HCT116 (cell line): ENCODE data around the gene NECTIN4. TPM values are rescaled to one million over a fixed set of nuclear protein-coding genes. Genes with fewer than 3 reads are reported as not detected.

Experiments used
- ATAC-seq: fragments of 200-7000 bp; cut with Tn5 transposase; 2 replicates; pipeline ENCODE4 v1.9.1; 2020; ENCODE audit warnings: mild to moderate bottlenecking, moderate library complexity
- BruUV-seq: library from RNA; stranded (reverse); fragments of 400-500 nt; replicated peaks from 2 replicates; lab custom pipeline; 2021; lab: Mats Ljungman, UMichigan
- CTCF ChIA-PET: fragments of 300-600 bp; sonication (Branson Sonifier 250); formaldehyde crosslinking; loops from one replicate; lab custom pipeline; 2021; ENCODE audit warnings: antibody characterized with exemption; lab: Charles Lee
- POLR2A ChIA-PET: fragments of 300-600, 350-600 bp; sonication (Branson Sonifier 250); formaldehyde crosslinking; loops from one replicate; lab custom pipeline; 2021; ENCODE audit warnings: antibody characterized with exemption; lab: Charles Lee
- RAD21 ChIA-PET, 2 experiments: fragments of 300-600 bp; sonication (Branson Sonifier 250); formaldehyde crosslinking; loops; one replicate each; lab custom pipeline; 2023; ENCODE audit warnings: low total read pairs in 2 of 2; ENCODE audit not compliant: uncharacterized antibody in 2 of 2, unreplicated experiment in 2 of 2, low non-redundant PET in 1 of 2; lab: Charles Lee
- DNase-seq: peaks from one replicate; pipeline ENCODE4 v3.0.0-alpha.2; 2010; ENCODE audit warnings: low read depth, low spot score
- H2AFZ ChIP-seq: fragments of 200-600 bp; shearing (Covaris generic), sonication (generic); 2 replicates; pipeline ENCODE4 v1.6.1; 2017; ENCODE audit warnings: low read depth, mixed run types, mixed read lengths, antibody characterized with exemption, low read length; ENCODE audit not compliant: poor library complexity, severe bottlenecking
- H3K27ac ChIP-seq: 2 replicates; pipeline ENCODE4 v1.5.1; 2012; ENCODE audit warnings: low read depth, low read length
- H3K27me3 ChIP-seq: fragments of 200-600 bp; sonication (generic); 2 replicates; pipeline ENCODE4 v1.6.1; 2016; ENCODE audit warnings: mixed run types, low read length, mixed read lengths; ENCODE audit not compliant: insufficient read depth
- H3K36me3 ChIP-seq, 2 experiments: fragments of 200-500 bp in 1 of 2; fragments of 200-600 bp in 1 of 2; sonication (Bioruptor generic) in 1 of 2; sonication (generic) in 1 of 2; 2 replicates each; pipeline versions ENCODE4 v1.5.1 to v1.6.1; 2014 to 2016; ENCODE audit warnings: low read length in 2 of 2, inconsistent platforms in 1 of 2, mixed read lengths in 1 of 2, mixed run types in 1 of 2; ENCODE audit not compliant: insufficient read depth in 2 of 2, control insufficient read depth in 1 of 2
- H3K4me1 ChIP-seq, 2 experiments: fragments of 200-600 bp in 1 of 2; sonication (generic) in 1 of 2; 2 replicates each; pipeline versions ENCODE4 v1.5.1 to v1.6.1; 2012 to 2017; ENCODE audit warnings: low read length in 2 of 2, inconsistent platforms in 1 of 2, mild to moderate bottlenecking in 1 of 2, mixed read lengths in 1 of 2, mixed run types in 1 of 2, moderate library complexity in 1 of 2; ENCODE audit not compliant: insufficient read depth in 2 of 2, control insufficient read depth in 1 of 2
- H3K4me2 ChIP-seq: fragments of 200-600 bp; sonication (generic); 2 replicates; pipeline ENCODE4 v1.6.1; 2017; ENCODE audit warnings: mixed run types, low read length, mixed read lengths
- H3K4me3 ChIP-seq, 2 experiments: fragments of 200-600 bp in 1 of 2; sonication (generic) in 1 of 2; replicated peaks in 1 of 2; 2 replicates each; pipeline ENCODE4 v1.5.1; 2011 to 2016; ENCODE audit warnings: low read length in 2 of 2, control low read depth in 1 of 2, low read depth in 1 of 2, mild to moderate bottlenecking in 1 of 2, mixed read lengths in 1 of 2, mixed run types in 1 of 2
- H3K79me2 ChIP-seq: fragments of 200-600 bp; sonication (generic); 2 replicates; pipeline ENCODE4 v1.6.1; 2017; ENCODE audit warnings: mild to moderate bottlenecking, mixed run types, low read length, moderate library complexity, mixed read lengths; ENCODE audit not compliant: insufficient read depth
- H3K9ac ChIP-seq: fragments of 200-600 bp; sonication (generic); 2 replicates; pipeline ENCODE4 v1.6.1; 2016; ENCODE audit warnings: low read length, mixed read lengths
- H3K9me2 ChIP-seq: fragments of 200-600 bp; sonication (generic), shearing (Covaris generic); 2 replicates; pipeline ENCODE4 v1.6.1; 2017; ENCODE audit warnings: mixed run types, mild to moderate bottlenecking, moderate library complexity; ENCODE audit not compliant: insufficient read depth
- H3K9me3 ChIP-seq, 2 experiments: fragments of 200-500 bp in 1 of 2; fragments of 200-600 bp in 1 of 2; sonication (Bioruptor generic) in 1 of 2; sonication (generic) in 1 of 2; 2 replicates each; pipeline ENCODE4 v1.6.1; 2014 to 2017; ENCODE audit warnings: low read length in 2 of 2, mixed read lengths in 2 of 2, inconsistent platforms in 1 of 2, low read depth in 1 of 2, mild to moderate bottlenecking in 1 of 2, mixed run types in 1 of 2, moderate library complexity in 1 of 2; ENCODE audit not compliant: control insufficient read depth in 1 of 2, insufficient read depth in 1 of 2
- H4K20me1 ChIP-seq: fragments of 200-600 bp; sonication (generic), shearing (Covaris generic); 2 replicates; pipeline ENCODE4 v1.6.1; 2017; ENCODE audit warnings: mixed run types, mild to moderate bottlenecking, moderate library complexity; ENCODE audit not compliant: insufficient read depth
- ATF3 ChIP-seq: IDR thresholded peaks from 2 replicates; pipeline ENCODE4 v1.6.1; 2012
- CEBPB ChIP-seq: IDR thresholded peaks from 2 replicates; pipeline ENCODE4 v1.6.1; 2012; ENCODE audit warnings: low read depth
- EGR1 ChIP-seq: IDR thresholded peaks from 2 replicates; pipeline ENCODE4 v1.6.1; 2012; ENCODE audit warnings: low read depth
- ELF1 ChIP-seq: IDR thresholded peaks from 2 replicates; pipeline ENCODE4 v1.6.1; 2012; ENCODE audit warnings: low read depth, borderline replicate concordance
- EZH2phosphoT487 ChIP-seq: fragments of 200-600 bp; IDR thresholded peaks from 2 replicates; pipeline ENCODE4 v1.6.1; 2018; ENCODE audit warnings: antibody characterized with exemption, borderline replicate concordance
- FOSL1 ChIP-seq: IDR thresholded peaks from 2 replicates; pipeline ENCODE4 v1.6.1; 2012; ENCODE audit warnings: low read depth
- REST ChIP-seq: IDR thresholded peaks from 2 replicates; pipeline ENCODE4 v1.6.1; 2012; ENCODE audit warnings: low read depth
- SIN3A ChIP-seq: IDR thresholded peaks from 2 replicates; pipeline ENCODE4 v1.6.1; 2012; ENCODE audit warnings: low read depth
- SP1 ChIP-seq: IDR thresholded peaks from 2 replicates; pipeline ENCODE4 v1.6.1; 2012; ENCODE audit warnings: low read depth
- SRF ChIP-seq: IDR thresholded peaks from 2 replicates; pipeline ENCODE4 v1.6.1; 2012; ENCODE audit warnings: low read depth
- ZBTB33 ChIP-seq: IDR thresholded peaks from 2 replicates; pipeline ENCODE4 v1.6.1; 2011; ENCODE audit warnings: mild to moderate bottlenecking, low read length, moderate library complexity; ENCODE audit not compliant: insufficient replicate concordance; ENCODE audit errors: extremely low read depth
- intact Hi-C: fragments of 100-400 bp; cut with micrococcal nuclease; formaldehyde crosslinking; loops from 2 replicates; pipeline ENCODE4 v1.10.0; 2022
- total RNA-seq: library from RNA; stranded (reverse); gene quantifications from one replicate; pipeline ENCODE4 v1.2.1, GENCODE V29; 2021; ENCODE audit not compliant: unreplicated experiment

NECTIN4 gene
- total RNA-seq, 1 experiment from 2014 or later: 3.3 TPM

- ATAC-seq: no peak
- Histone ChIP-seq H4K20me1 (peaks cover 16% of the 10 kb centered on the region; the same call in 1 of the 2 replicates), H3K9me3 (no peaks in the 10 kb centered on the region), H3K36me3 (peaks cover 2 to 21% of the 10 kb centered on the region in 2 experiments; a peak in 1 of 4 replicates), H3K9me2 (no peaks in the 10 kb centered on the region), H3K27ac (no peak overlapping the region), H3K4me1 (peaks cover 22 to 36% of the 10 kb centered on the region in 2 experiments), H3K27me3 (no peaks in the 10 kb centered on the region), H3K4me2 (no peak overlapping the region), H2AFZ (no peak overlapping the region), H3K9ac (no peak overlapping the region), H3K4me3 (no peak overlapping the region), H3K79me2 (peaks cover 99% of the 10 kb centered on the region)
- ChIA-PET CTCF (no interaction called here), RAD21 (no interaction called here), POLR2A (interaction anchor here (0.9 to 1.2 kb wide), 2 partner anchors 10 to 31 kb away, joined by 3 read pairs; no protein-coding TSS in a partner anchor)
- no TSS peak for BruUV-seq
- no peak for TF ChIP-seq REST
- TF ChIP-seq EGR1: no peak
- TF ChIP-seq ZBTB33: no peak
- no peak for TF ChIP-seq ATF3
- TF ChIP-seq SP1: no peak
- TF ChIP-seq SIN3A: no peak
- no peak for TF ChIP-seq CEBPB
- no peak for TF ChIP-seq EZH2phosphoT487
- TF ChIP-seq ELF1: no peak
- TF ChIP-seq FOSL1: no peak
- no peak for TF ChIP-seq SRF
- no peak for DNase-seq
- intact Hi-C loops: no loop called here
Measured at GRCh38 chr1:161111527-161111926, 22.2 kb upstream of the NECTIN4 start.
